GM21619 (cell line): Measurements from ENCODE around the gene FBXO9.
"Not testable (repeated sequence)": the region's sequence is repeated elsewhere in the genome, so short reads cannot be mapped to it uniquely, and the experiment has no call there.

Experiments
- ATAC-seq: cut with Tn5 transposase; IDR thresholded peaks from one replicate; pipeline ENCODE4 v1.9.1; 2021; ENCODE audit not compliant: unreplicated experiment

Gene FBXO9

GRCh38 chr6:53045891-53046673, 19.1 kb upstream of the FBXO9 start:
- no peak for ATAC-seq

- ATAC-seq = peak; percentile 98
These were observed 16.6 kb upstream of the FBXO9 start for GRCh38 chr6:53048431-53049195.

- ATAC-seq = no peak
These were observed 15.8 kb upstream of the FBXO9 start for GRCh38 chr6:53049415-53049814.

GRCh38 chr6:53052152-53052551, 13.1 kb upstream of the FBXO9 start:
- ATAC-seq = not testable (repeated sequence)

GRCh38 chr6:53054532-53054931, 10.7 kb upstream of the FBXO9 start:
- no peak for ATAC-seq

GRCh38 chr6:53055873-53056272, 9.3 kb upstream of the FBXO9 start:
- ATAC-seq = no peak

GRCh38 chr6:53056273-53056672, 8.9 kb upstream of the FBXO9 start:
- no peak for ATAC-seq

- ATAC-seq = no peak
These were observed 6.6 kb upstream of the FBXO9 start for GRCh38 chr6:53058388-53059195.

- no peak for ATAC-seq
These were observed 5.3 kb upstream of the FBXO9 start for GRCh38 chr6:53059648-53060589.

- no peak for ATAC-seq
These were observed 3.0 kb upstream of the FBXO9 start for GRCh38 chr6:53062169-53062539.

- not testable (repeated sequence) for ATAC-seq
These were observed 949 bp upstream of the FBXO9 start for GRCh38 chr6:53064255-53064654.

GRCh38 chr6:53064726-53065265, 408 bp upstream of the FBXO9 start:
- peak; percentile 73 for ATAC-seq

GRCh38 chr6:53066077-53066417, 843 bp downstream of the FBXO9 start:
- ATAC-seq = peak; percentile 1

GRCh38 chr6:53066874-53067706, 1.9 kb downstream of the FBXO9 start:
- no peak for ATAC-seq

GRCh38 chr6:53067849-53068361, 2.7 kb downstream of the FBXO9 start:
- no peak for ATAC-seq

GRCh38 chr6:53069427-53069826, 4.2 kb downstream of the FBXO9 start:
- ATAC-seq = no peak

GRCh38 chr6:53070806-53071205, 5.6 kb downstream of the FBXO9 start:
- peak; percentile 74 for ATAC-seq

GRCh38 chr6:53074347-53074746, 9.1 kb downstream of the FBXO9 start:
- ATAC-seq = no peak

- no peak for ATAC-seq
These were observed 15.6 kb downstream of the FBXO9 start for GRCh38 chr6:53080813-53081212.
